ENCODE results near the gene ZNF552. TPM values are rescaled to one million over a fixed set of nuclear protein-coding genes. Genes with fewer than 3 reads are reported as not detected.
"Not testable (repeated sequence)": the region's sequence is repeated elsewhere in the genome, so short reads cannot be mapped to it uniquely, and the experiment has no call there.

ZNF552 gene
- total RNA-seq = 10 to 100 TPM in 2 of 4 donors, 1 to 10 TPM in 2; 5.3 to 13.6 (median 10.2) TPM

DNA sequence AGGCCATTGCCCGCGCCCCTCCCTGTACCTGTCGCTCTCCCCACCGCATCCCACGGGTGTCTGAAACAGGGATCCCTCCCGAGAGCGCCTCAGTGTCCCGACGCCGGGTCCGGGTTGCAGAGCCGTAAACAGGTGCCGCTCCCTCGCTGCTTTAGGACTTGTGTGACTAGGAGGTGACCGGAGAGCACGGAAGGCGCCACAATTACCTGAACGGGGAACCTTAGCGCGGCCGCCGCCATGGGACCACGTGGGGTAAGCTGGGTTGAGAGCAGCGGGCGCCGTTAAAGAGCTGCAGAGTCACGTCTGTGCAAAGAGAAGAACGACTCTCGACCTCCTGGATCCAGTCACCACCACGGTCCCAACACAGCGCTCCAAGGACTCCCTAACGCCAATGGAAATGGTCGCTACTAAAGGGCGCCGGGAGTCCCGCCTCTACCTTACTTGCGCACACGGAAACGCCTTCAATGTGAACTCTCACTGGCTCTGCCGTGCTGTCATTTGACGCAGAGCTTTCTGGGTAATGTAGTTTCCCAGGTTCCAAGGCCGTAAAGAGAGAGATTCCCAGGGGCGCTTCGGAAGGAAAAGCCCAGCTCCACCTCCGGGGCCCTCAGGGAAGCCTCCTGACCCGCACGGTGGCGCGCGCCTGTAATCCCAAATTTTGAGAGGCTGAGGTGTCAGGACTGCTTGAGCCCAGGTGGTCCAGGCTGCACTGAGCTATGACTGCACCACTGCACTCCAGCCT, at the start of gene ZNF552:
TSS of gene ZNF552 (minus strand) at position 409 of the 742 bp plus-strand sequence. CDS start at position 239, 170 bp downstream.
- Histone ChIP-seq H3K27me3 (no peaks in the 10 kb centered on the region), H3K4me3 (replicated peaks in 1 of 3) (peak within 1 kb of the TSS; percentile 18 to 98 (median 52)), H3K27ac (peak within 1 kb of the TSS; percentile 22 to 63 (median 57)), H3K4me1 (peaks cover 13 to 26% of the 10 kb centered on the region in 2 donors), H3K36me3 (no peaks in the 10 kb centered on the region), H3K9me3 (no peaks in the 10 kb centered on the region)
- WGBS, 2 donors = 2% methylated on average over 25 to 31 of the region's 50 CpGs
- TF ChIP-seq POLR2A (IDR thresholded peaks at IDR 0.05) = peak; percentile 21 to 92
- TF ChIP-seq, protein P1, sequence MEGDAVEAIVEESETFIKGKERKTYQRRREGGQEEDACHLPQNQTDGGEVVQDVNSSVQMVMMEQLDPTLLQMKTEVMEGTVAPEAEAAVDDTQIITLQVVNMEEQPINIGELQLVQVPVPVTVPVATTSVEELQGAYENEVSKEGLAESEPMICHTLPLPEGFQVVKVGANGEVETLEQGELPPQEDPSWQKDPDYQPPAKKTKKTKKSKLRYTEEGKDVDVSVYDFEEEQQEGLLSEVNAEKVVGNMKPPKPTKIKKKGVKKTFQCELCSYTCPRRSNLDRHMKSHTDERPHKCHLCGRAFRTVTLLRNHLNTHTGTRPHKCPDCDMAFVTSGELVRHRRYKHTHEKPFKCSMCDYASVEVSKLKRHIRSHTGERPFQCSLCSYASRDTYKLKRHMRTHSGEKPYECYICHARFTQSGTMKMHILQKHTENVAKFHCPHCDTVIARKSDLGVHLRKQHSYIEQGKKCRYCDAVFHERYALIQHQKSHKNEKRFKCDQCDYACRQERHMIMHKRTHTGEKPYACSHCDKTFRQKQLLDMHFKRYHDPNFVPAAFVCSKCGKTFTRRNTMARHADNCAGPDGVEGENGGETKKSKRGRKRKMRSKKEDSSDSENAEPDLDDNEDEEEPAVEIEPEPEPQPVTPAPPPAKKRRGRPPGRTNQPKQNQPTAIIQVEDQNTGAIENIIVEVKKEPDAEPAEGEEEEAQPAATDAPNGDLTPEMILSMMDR (IDR thresholded peaks at IDR 0.05) = no peak
- peak; percentile 83 to 87 for DNase-seq
- intact Hi-C loops (cut with DNase I) = loop anchor here (10.0 kb wide), 1 partner anchor 50 kb away; the partner anchor contains the start of gene ZNF586

DNA sequence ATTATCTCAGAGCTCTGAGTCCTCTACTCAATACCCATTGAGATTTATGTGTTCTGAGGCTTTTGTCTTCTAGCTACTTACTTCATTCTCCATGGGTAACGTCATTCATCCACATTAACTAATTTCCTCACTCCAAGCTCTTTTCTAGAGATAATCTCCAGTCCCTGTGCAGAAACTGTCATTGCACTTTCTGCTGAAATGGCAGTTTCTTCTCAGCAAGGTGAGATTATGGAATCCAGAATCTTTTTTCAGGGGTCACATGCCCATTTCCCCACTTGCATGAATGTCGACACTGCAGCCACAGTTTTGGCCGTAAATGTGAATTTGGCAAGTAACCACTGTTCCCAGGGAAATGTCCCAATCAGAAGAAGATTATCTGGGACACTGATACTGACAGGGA, 47.6 kb upstream of the ZNF552 start:
- DNase-seq; intact Hi-C loops (cut with DNase I); H3K4me3 ChIP-seq (replicated peaks in 1 of 3); H3K27ac ChIP-seq; H3K9me3 ChIP-seq; H3K4me1 ChIP-seq; H3K27me3 ChIP-seq: not testable (repeated sequence)
- 94 to 99% methylated on average over 3 of the region's 3 CpGs for WGBS, 2 donors
- H3K36me3 ChIP-seq = peaks cover 59 to 72% of the 10 kb centered on the region in 2 donors

DNA sequence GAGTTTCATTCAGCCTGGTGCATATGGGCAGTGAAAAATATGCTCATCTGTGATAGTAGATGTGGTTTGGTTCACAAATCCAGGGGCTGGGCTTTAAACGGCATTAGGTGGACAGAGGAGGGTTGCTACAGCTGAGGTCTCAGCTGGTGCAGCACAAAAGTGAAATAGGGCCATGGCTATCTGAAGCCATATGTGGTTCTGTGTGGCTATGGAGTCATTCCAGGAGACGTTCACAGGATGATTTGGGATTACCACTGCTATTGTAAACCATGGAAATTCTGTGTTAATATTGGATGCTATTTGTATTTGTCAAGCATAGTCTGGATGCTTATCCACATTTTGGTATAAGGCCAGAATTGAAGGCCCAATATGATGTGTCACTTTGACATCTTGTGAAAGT, 39.4 kb upstream of the ZNF552 start:
- WGBS, 2 donors = 85 to 96% methylated on average over 2 of the region's 2 CpGs
- Histone ChIP-seq H3K4me1 (peaks cover 14 to 15% of the 10 kb centered on the region in 2 donors), H3K36me3 (peaks cover 9 to 21% of the 10 kb centered on the region in 2 donors)
- intact Hi-C loops (cut with DNase I); H3K9me3 ChIP-seq; H3K4me3 ChIP-seq (replicated peaks in 1 of 3); H3K27me3 ChIP-seq; H3K27ac ChIP-seq; DNase-seq: not testable (repeated sequence)

DNA sequence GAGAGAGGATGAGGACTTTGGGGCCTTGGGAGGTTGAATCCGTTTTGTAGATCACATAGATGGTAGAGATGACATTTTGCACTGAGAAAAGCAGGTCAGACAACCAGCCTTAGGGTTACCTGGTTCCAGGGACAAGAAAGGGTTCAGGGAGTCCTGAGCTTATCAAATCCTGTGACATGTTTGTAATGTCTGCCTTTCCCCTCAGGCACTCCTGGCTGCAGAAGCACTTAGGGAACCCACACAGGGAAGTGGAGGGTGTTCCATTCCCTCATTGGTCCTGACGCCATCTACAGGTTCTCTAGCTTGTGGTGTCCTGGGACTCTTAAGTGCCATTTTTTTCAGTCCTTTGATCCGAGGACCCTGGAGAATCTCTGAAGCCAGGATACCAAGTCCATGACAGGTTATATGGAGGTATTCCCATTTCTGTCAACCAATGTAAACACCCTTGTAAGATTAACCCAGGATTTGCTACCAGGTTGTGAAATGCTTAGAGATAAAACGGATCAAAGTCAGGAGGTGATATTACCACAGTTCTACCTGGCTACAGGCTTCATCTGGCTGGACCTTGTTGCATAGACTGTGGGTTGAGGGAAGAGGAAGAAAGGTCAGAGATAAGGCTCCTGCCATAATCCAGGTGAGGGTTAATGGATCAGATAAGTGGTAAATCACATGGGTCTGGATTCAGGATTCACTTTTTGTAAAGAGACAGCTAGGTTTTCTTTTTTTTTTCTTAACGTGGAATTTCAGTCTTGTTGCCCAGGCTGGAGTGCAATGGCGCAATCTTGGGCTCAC, 37.3 kb upstream of the ZNF552 start:
- H3K4me3 ChIP-seq (replicated peaks in 1 of 3); H3K36me3 ChIP-seq; H3K27ac ChIP-seq; intact Hi-C loops (cut with DNase I); H3K9me3 ChIP-seq; H3K27me3 ChIP-seq; DNase-seq: not testable (repeated sequence)
- WGBS, 2 donors = 79 to 88% methylated on average over 4 to 5 of the region's 6 CpGs
- peaks cover 14 to 15% of the 10 kb centered on the region in 2 donors for H3K4me1 ChIP-seq

DNA sequence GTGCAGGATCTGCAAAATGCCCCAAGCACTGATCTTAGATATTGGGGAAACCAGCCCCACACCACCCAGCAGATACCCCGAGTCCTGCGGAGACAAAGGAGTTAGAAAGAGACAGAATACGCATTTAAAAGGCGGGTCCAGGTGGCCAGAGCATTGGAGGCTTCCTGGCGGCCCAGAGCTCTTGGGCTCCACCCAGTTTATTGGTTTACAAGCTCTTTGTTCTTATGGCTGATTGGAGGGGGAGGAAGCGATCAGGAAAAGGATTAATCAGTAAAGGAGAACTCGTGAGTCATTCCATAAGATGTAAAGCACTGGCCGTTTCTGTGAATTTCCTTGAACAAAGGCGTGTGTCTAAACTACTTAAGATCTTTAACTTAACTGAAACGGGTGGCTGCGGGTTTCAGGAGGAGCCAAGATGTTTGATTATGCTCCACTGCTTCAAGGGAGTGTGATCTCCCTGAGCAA, 35.9 kb upstream of the ZNF552 start:
- Histone ChIP-seq H3K36me3 (peaks cover 0 to under 1% of the 10 kb centered on the region in 2 donors), H3K4me1 (peaks cover 14 to 15% of the 10 kb centered on the region in 2 donors), H3K4me3 (replicated peaks in 1 of 3) (peak overlapping the region; percentile 12 to 90 (median 71)), H3K27me3 (no peaks in the 10 kb centered on the region), H3K9me3 (no peaks in the 10 kb centered on the region), H3K27ac (no peak overlapping the region)
- intact Hi-C loops (cut with DNase I) = no loop called here
- WGBS, 2 donors = 6 to 11% methylated on average over 11 of the region's 11 CpGs
- DNase-seq = peak; percentile 21 to 30
- TF ChIP-seq POLR2A (IDR thresholded peaks at IDR 0.05) = no peak
- TF ChIP-seq, protein P1 (IDR thresholded peaks at IDR 0.05) = no peak

DNA sequence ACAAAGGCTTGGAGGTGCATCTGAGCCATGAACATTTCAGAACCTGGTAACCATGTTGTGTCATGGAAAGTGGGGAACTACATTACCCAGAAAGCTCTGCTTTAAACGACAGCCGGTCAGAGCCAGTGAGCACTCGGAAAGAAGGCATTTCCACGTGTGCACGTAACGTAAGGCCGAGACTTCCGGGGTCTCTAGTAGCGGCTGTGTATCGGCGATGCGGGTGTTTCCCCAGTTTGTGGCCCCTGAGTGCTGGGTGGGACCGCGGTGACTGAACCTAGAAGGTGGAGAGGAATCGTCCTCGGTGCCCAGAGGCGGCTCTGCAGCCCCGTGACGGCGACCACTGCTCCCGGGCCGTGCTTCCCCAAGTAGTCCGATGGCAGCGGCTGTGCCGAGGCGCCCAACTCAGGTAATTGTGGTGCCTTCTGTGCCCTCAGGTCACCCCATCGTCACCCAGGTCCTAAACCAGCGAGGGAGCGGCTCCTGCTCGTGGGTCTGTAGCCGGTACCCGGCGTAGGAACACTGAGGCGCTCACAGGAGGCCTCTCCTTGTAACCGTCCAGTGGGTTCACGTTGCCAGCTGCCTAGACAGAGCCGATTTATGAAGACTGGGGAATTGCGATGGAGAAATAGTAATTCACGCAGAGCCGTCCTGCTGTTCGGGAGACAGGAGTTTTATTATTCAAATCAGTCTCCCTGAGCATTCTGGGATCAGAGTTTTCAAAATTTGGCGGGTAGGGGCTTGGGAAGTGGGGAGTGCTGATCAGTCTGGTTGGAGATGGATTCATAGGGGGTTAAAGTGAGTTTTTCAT, 35.2 kb upstream of the ZNF552 start, which contains the start of gene ZNF587:
TSS of gene ZNF587 (plus strand) at position 194 of the 808 bp plus-strand sequence. CDS start at position 374, 180 bp downstream.
- Histone ChIP-seq H3K4me1 (peaks cover 14 to 15% of the 10 kb centered on the region in 2 donors), H3K27ac (peak within 1 kb of the TSS; percentile 33 to 49 (median 35)), H3K4me3 (replicated peaks in 1 of 3) (peak within 1 kb of the TSS; percentile 12 to 90 (median 71))
- TF ChIP-seq POLR2A (IDR thresholded peaks at IDR 0.05) = peak in 1 of 2 donors; percentile 40
- WGBS, 2 donors = 0% methylated on average over 21 to 26 of the region's 42 CpGs
- peak; percentile 70 to 78 for DNase-seq
- intact Hi-C loops (cut with DNase I); H3K27me3 ChIP-seq; H3K36me3 ChIP-seq; H3K9me3 ChIP-seq: not testable (repeated sequence)

DNA sequence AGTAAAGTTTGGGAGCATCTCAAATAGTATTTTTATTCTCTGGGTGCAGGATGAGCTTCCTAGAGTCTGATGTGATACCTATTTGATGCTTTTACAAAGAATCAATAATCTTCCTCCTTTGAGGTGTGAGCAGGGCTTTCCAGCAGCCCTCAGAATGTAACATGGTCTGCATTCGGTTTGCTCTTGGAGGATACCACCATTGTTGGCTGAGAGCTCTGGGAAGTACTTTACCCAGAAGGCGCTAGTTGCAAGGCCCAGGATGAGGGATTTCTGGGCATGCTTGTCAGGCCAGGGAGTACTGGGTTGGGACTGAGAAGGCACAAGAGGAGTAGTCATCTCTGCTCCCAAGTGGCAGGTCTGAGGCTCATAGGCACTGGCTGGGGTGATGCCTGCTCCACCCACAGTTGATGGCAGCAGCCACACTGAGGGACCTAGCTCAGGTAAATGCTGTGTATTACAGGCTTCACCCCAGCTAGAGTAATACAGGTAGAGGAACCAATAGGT, 34.5 kb upstream of the ZNF552 start:
- H3K9me3 ChIP-seq; DNase-seq; intact Hi-C loops (cut with DNase I); H3K27ac ChIP-seq; H3K4me3 ChIP-seq (replicated peaks in 1 of 3); H3K27me3 ChIP-seq; H3K36me3 ChIP-seq: not testable (repeated sequence)
- WGBS, 2 donors = 86 to 95% methylated on average over 1 to 2 of the region's 2 CpGs
- H3K4me1 ChIP-seq = peaks cover 14 to 15% of the 10 kb centered on the region in 2 donors

DNA sequence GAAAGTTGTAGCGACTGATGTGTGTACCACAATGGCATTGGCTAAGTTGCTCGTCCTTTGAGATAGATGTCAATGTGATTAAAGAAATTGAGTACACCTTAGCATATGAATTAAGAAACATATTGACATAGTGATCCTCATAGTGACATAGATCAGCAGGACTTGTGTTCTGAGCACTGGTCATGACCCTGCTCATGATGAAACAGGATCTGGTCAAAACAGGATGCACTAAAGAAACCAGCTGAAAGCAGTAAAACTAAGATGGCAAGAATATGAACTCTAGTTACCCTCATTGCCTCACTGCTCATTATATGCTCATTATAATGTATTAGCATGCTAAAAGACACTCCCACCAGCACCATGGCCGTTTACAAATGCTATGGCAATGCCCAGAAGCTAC, 32.5 kb upstream of the ZNF552 start:
- H3K4me3 ChIP-seq (replicated peaks in 1 of 3); H3K9me3 ChIP-seq; intact Hi-C loops (cut with DNase I); DNase-seq; H3K27ac ChIP-seq; H3K27me3 ChIP-seq; H3K36me3 ChIP-seq: not testable (repeated sequence)
- WGBS, 2 donors = 73 to 87% methylated on average over 3 of the region's 3 CpGs
- H3K4me1 ChIP-seq = peaks cover 14 to 15% of the 10 kb centered on the region in 2 donors
